ENCODE data around the gene SMARCB1.

GRCh38 chr22:23837911-23838680, 51.3 kb downstream of the SMARCB1 start:
- no peak for TF ChIP-seq CTCF (IDR thresholded peaks at IDR 0.05)
- TF ChIP-seq POLR2A (IDR thresholded peaks at IDR 0.05), result no peak
- no peak for TF ChIP-seq POLR2AphosphoS5 (IDR thresholded peaks at IDR 0.05)
- no peak for TF ChIP-seq EP300 (IDR thresholded peaks at IDR 0.05)

All from sigmoid colon (tissue), 4 donors.